Upper lobe of left lung (tissue), 6 donors: ENCODE data around the gene SCO2. TPM values are rescaled to one million over a fixed set of nuclear protein-coding genes. Genes with fewer than 3 reads are reported as not detected.
"Not testable (repeated sequence)": the region's sequence is repeated elsewhere in the genome, so short reads cannot be mapped to it uniquely, and the experiment has no call there.

ENCODE experiments used
- ATAC-seq, 2 donors: fragments of 200-7000 bp; cut with Tn5 transposase; one replicate each; pipeline ENCODE4 v1.9.1; 2022; ENCODE audit warnings: mild to moderate bottlenecking in 2 of 2, moderate library complexity in 2 of 2; ENCODE audit not compliant: low FRiP score in 2 of 2
- DNase-seq, 2 donors: peaks; one replicate each; pipeline ENCODE4 v3.0.0-alpha.2; 2019 to 2020
- H3K27ac ChIP-seq, 4 donors: fragments of 200-600 bp; sonication (generic); one replicate each; pipeline ENCODE4 v1.5.1; 2016 to 2019
- H3K27me3 ChIP-seq, 4 donors: fragments of 200-600 bp; sonication (generic); one replicate each; pipeline ENCODE4 v1.5.1; 2017 to 2019
- H3K36me3 ChIP-seq, 4 donors: fragments of 200-600 bp; sonication (generic); one replicate each; pipeline ENCODE4 v1.5.1; 2016 to 2019
- H3K4me1 ChIP-seq, 4 donors: fragments of 200-600 bp; sonication (generic); one replicate each; pipeline ENCODE4 v1.5.1; 2018 to 2019
- H3K4me3 ChIP-seq, 4 donors: fragments of 200-600 bp; sonication (generic); one replicate each; pipeline ENCODE4 v1.5.1; 2017 to 2019; ENCODE audit warnings: mild to moderate bottlenecking in 2 of 4, moderate library complexity in 1 of 4
- H3K9me3 ChIP-seq, 4 donors: fragments of 200-600 bp; sonication (generic); one replicate each; pipeline ENCODE4 v1.5.1; 2018 to 2019
- CTCF ChIP-seq, 6 experiments: fragments of 450-650 bp in 4 of 6; fragments of 200-600 bp in 2 of 6; sonication (generic) in 2 of 6; IDR thresholded peaks; one replicate each; pipeline ENCODE4 v1.5.1; 2016 to 2019; ENCODE audit warnings: antibody characterized with exemption in 6 of 6
- EP300 ChIP-seq, 4 donors: sonication (generic); formaldehyde crosslinking; IDR thresholded peaks; one replicate each; pipeline ENCODE4 v1.5.1; 2017; ENCODE audit warnings: antibody characterized with exemption in 4 of 4, control low read depth in 2 of 4
- POLR2A ChIP-seq, 4 donors: fragments of 450-650 bp; IDR thresholded peaks; one replicate each; pipeline ENCODE4 v1.5.1; 2016 to 2017; ENCODE audit warnings: antibody characterized with exemption in 4 of 4, mild to moderate bottlenecking in 2 of 4
- POLR2AphosphoS5 ChIP-seq, 2 donors: sonication (generic); formaldehyde crosslinking; IDR thresholded peaks; one replicate each; pipeline ENCODE4 v1.5.1; 2017; ENCODE audit warnings: antibody characterized with exemption in 2 of 2
- WGBS, 2 donors: methylation state at CpG; one replicate each; pipeline ENCODE4 v1.1.5; 2017 to 2018; 5-methylcytosine and 5-hydroxymethylcytosine counted together
- total RNA-seq, 6 donors: library from RNA; depleted of rRNA in 4 of 6; stranded (reverse); fragments of >200 nt in 4 of 6; gene quantifications; one replicate each; pipeline versions ENCODE4 v1.1.0 to v1.2.1, GENCODE V29; 2016 to 2021
- donor health status: DM: no; HTN: no; CAD: no; lungs with moderate emphysema.
- donor health status: DM: no; HTN: yes; CAD: no; lungs with severe emphysema.

SCO2 gene
- total RNA-seq, 6 donors from 2014 or later, result 1.7 to 14.0 (median 9.2) TPM; not detected in 1

- Histone ChIP-seq H3K9me3 (no peaks in the 10 kb centered on the region), H3K4me3 (no peak overlapping the region), H3K4me1 (peaks cover 12 to 19% (median 16%) of the 10 kb centered on the region in 4 donors), H3K27me3 (no peaks in the 10 kb centered on the region), H3K27ac (no peak overlapping the region), H3K36me3 (peaks cover 27 to 83% (median 65%) of the 10 kb centered on the region in 4 donors)
- ATAC-seq (no peak), DNase-seq (no peak)
- 89 to 96% methylated on average over 8 to 11 of the region's 13 CpGs for WGBS, 2 donors
- TF ChIP-seq EP300 (IDR thresholded peaks at IDR 0.05) (no peak), POLR2AphosphoS5 (IDR thresholded peaks at IDR 0.05) (no peak), CTCF (IDR thresholded peaks at IDR 0.05) (no peak), POLR2A (IDR thresholded peaks at IDR 0.05) (no peak)
These were observed 4.5 kb downstream of the SCO2 start for GRCh38 chr22:50520826-50521453.

- ATAC-seq, H3K27me3 ChIP-seq, DNase-seq, H3K27ac ChIP-seq, H3K4me3 ChIP-seq, H3K9me3 ChIP-seq: not testable (repeated sequence)
- WGBS, 2 donors, result 92 to 97% methylated on average over 8 of the region's 8 CpGs
- peaks cover 12 to 17% (median 16%) of the 10 kb centered on the region in 4 donors for H3K4me1 ChIP-seq
- peaks cover 27 to 83% (median 65%) of the 10 kb centered on the region in 4 donors for H3K36me3 ChIP-seq
These were observed 5.2 kb downstream of the SCO2 start for GRCh38 chr22:50520184-50520583.

GRCh38 chr22:50519151-50519550 lies 6.2 kb downstream of the SCO2 start:
- H3K27me3 ChIP-seq, result no peaks in the 10 kb centered on the region
- ATAC-seq, result no peak
- no peaks in the 10 kb centered on the region for H3K9me3 ChIP-seq
- no peak overlapping the region for H3K4me3 ChIP-seq
- H3K27ac ChIP-seq, result no peak overlapping the region
- WGBS, 2 donors, result 97% methylated on average over 8 of the region's 8 CpGs; no CpG with 5 or more reads in 1 of the 2 donors
- DNase-seq, result no peak
- H3K36me3 ChIP-seq, result peaks cover 27 to 83% (median 64%) of the 10 kb centered on the region in 4 donors
- H3K4me1 ChIP-seq, result peaks cover 4 to 7% (median 6%) of the 10 kb centered on the region in 4 donors
- TF ChIP-seq EP300 (IDR thresholded peaks at IDR 0.05) (no peak), CTCF (IDR thresholded peaks at IDR 0.05) (no peak), POLR2AphosphoS5 (IDR thresholded peaks at IDR 0.05) (no peak), POLR2A (IDR thresholded peaks at IDR 0.05) (no peak)

GRCh38 chr22:50518606-50519005 lies 6.8 kb downstream of the SCO2 start:
- no peak overlapping the region for H3K27ac ChIP-seq
- TF ChIP-seq CTCF (IDR thresholded peaks at IDR 0.05), result no peak
- no peak for TF ChIP-seq POLR2AphosphoS5 (IDR thresholded peaks at IDR 0.05)
- no peak for TF ChIP-seq EP300 (IDR thresholded peaks at IDR 0.05)
- TF ChIP-seq POLR2A (IDR thresholded peaks at IDR 0.05), result no peak
- H3K36me3 ChIP-seq, result peaks cover 22 to 78% (median 58%) of the 10 kb centered on the region in 4 donors
- WGBS, 2 donors, result 93 to 95% methylated on average over 3 to 6 of the region's 7 CpGs
- H3K4me3 ChIP-seq, result no peak overlapping the region
- no peaks in the 10 kb centered on the region for H3K9me3 ChIP-seq
- ATAC-seq, result no peak
- no peaks in the 10 kb centered on the region for H3K27me3 ChIP-seq
- no peak for DNase-seq
- H3K4me1 ChIP-seq, result peaks cover 0 to 1% (median under 1%) of the 10 kb centered on the region in 4 donors

GRCh38 chr22:50517495-50518260 lies 7.7 kb downstream of the SCO2 start:
- H3K27ac ChIP-seq, result no peak overlapping the region
- peaks cover 22 to 68% (median 49%) of the 10 kb centered on the region in 4 donors for H3K36me3 ChIP-seq
- DNase-seq (no peak), ATAC-seq (no peak)
- TF ChIP-seq POLR2A (IDR thresholded peaks at IDR 0.05) (no peak), EP300 (IDR thresholded peaks at IDR 0.05) (no peak)
- no peaks in the 10 kb centered on the region for H3K9me3 ChIP-seq
- peaks cover 0 to 8% (median 3%) of the 10 kb centered on the region in 4 donors for H3K4me1 ChIP-seq
- no peaks in the 10 kb centered on the region for H3K27me3 ChIP-seq
- WGBS, 2 donors, result 87 to 89% methylated on average over 17 to 20 of the region's 20 CpGs
- no peak overlapping the region for H3K4me3 ChIP-seq
